GM23248 (cell line): ENCODE data around the gene PRSS23.

ENCODE experiments used
- EZH2 ChIP-seq: fragments of 200-600 bp; sonication (generic); IDR thresholded peaks from 2 replicates; pipeline ENCODE4 v1.6.1; 2018; ENCODE audit warnings: antibody characterized with exemption, mild to moderate bottlenecking; ENCODE audit not compliant: insufficient read depth, poor library complexity, severe bottlenecking
- EZH2phosphoT487 ChIP-seq: fragments of 200-600 bp; sonication (generic); IDR thresholded peaks from 2 replicates; pipeline ENCODE4 v1.6.1; 2018; ENCODE audit warnings: antibody characterized with exemption, moderate library complexity, mild to moderate bottlenecking, low read depth; ENCODE audit not compliant: insufficient read depth

DNA sequence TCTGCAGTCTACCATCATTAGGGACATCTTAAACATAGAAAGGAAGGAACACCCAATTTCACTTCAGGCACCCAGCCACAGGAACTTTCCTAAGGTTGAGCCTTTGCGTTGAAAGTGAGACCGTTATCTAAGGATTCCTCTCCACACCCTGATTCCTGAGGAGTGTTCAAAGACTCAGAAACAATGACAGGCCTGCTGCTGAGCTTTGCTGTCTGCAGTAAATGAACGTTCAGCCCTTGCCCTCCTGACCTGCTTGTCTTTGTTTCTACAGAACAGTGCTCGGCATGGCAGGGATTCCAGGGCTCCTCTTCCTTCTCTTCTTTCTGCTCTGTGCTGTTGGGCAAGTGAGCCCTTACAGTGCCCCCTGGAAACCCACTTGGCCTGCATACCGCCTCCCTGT, 7.0 kb downstream of the PRSS23 start:
- TF ChIP-seq EZH2 (no peak), EZH2phosphoT487 (no peak)
